HEK293 (cell line): Measurements from ENCODE around the gene ZNF717.

Source experiments
- CTCF ChIA-PET: fragments of 350-600 bp; formaldehyde crosslinking; extraction: SDS; loops from one replicate; lab custom pipeline; 2021; ENCODE audit warnings: antibody characterized with exemption; lab: Yijun Ruan, JAX
- POLR2A ChIA-PET: fragments of 300-600 bp; formaldehyde crosslinking; extraction: SDS; loops from one replicate; lab custom pipeline; 2020; ENCODE audit warnings: antibody characterized with exemption, inconsistent platforms; lab: Yijun Ruan, JAX
- H3K27ac ChIP-seq: fragments of 200-500 bp; sonication (Bioruptor generic); 2 replicates; pipeline ENCODE4 v1.5.1; 2014; ENCODE audit warnings: low read depth, low read length, control low read depth, inconsistent platforms; ENCODE audit errors: extremely low read depth
- H3K36me3 ChIP-seq, 2 experiments: fragments of 200-500 bp in 1 of 2; sonication (Bioruptor generic) in 1 of 2; 1 replicate in 1 of 2; 2 replicates in 1 of 2; pipeline ENCODE4 v1.5.1; 2014 to 2017; ENCODE audit warnings: inconsistent platforms in 2 of 2, low read length in 2 of 2; ENCODE audit not compliant: control insufficient read depth in 2 of 2, insufficient read depth in 1 of 2
- H3K4me1 ChIP-seq: fragments of 200-500 bp; sonication (Bioruptor generic); 2 replicates; pipeline ENCODE4 v1.5.1; 2014; ENCODE audit warnings: mild to moderate bottlenecking, low read length, inconsistent platforms; ENCODE audit not compliant: control insufficient read depth, insufficient read depth
- H3K4me3 ChIP-seq: 2 replicates; pipeline ENCODE4 v1.5.1; 2011; ENCODE audit warnings: low read depth, mild to moderate bottlenecking, control low read depth, low read length, moderate library complexity
- H3K9me3 ChIP-seq: fragments of 200-500 bp; sonication (Bioruptor generic); 2 replicates; pipeline ENCODE4 v1.5.1; 2014; ENCODE audit warnings: low read depth, low read length, inconsistent platforms; ENCODE audit not compliant: control insufficient read depth, insufficient read depth
- FEZF1 ChIP-seq: fragments of 450-650 bp; formaldehyde crosslinking; IDR thresholded peaks from 2 replicates; pipeline ENCODE4 v1.5.1; 2016; ENCODE audit warnings: missing biosample characterization, missing genetic modification characterization
- GLI2 ChIP-seq: fragments of 450-650 bp; formaldehyde crosslinking; IDR thresholded peaks from 2 replicates; pipeline ENCODE4; 2017; ENCODE audit warnings: missing biosample characterization, missing genetic modification characterization, low read depth, borderline replicate concordance
- GLI4 ChIP-seq: fragments of 450-650 bp; formaldehyde crosslinking; IDR thresholded peaks from 2 replicates; pipeline ENCODE4 v1.5.1; 2016; ENCODE audit warnings: missing biosample characterization, missing genetic modification characterization
- HOXA7 ChIP-seq: sonication (generic); formaldehyde crosslinking; IDR thresholded peaks from 2 replicates; pipeline ENCODE4 v1.8.1; 2022; ENCODE audit warnings: missing genetic modification reagents, borderline replicate concordance
- KLF9 ChIP-seq: fragments of 450-650 bp; formaldehyde crosslinking; IDR thresholded peaks from 2 replicates; pipeline ENCODE4 v1.5.1; 2016; ENCODE audit warnings: missing biosample characterization, missing genetic modification characterization, low read depth
- MYNN ChIP-seq: fragments of 450-650 bp; formaldehyde crosslinking; IDR thresholded peaks from 2 replicates; pipeline ENCODE4 v1.5.1; 2016; ENCODE audit warnings: missing biosample characterization, missing genetic modification characterization, borderline replicate concordance
- SETDB1 ChIP-seq: IDR thresholded peaks from one replicate; pipeline ENCODE4 v1.6.1; 2017; ENCODE audit warnings: mild to moderate bottlenecking, low read length, moderate library complexity, mixed read lengths; ENCODE audit not compliant: insufficient read length
- SP7 ChIP-seq: fragments of 450-650 bp; formaldehyde crosslinking; IDR thresholded peaks from 2 replicates; pipeline ENCODE4 v1.5.1; 2016; ENCODE audit warnings: missing biosample characterization, missing genetic modification characterization
- TRIM28 ChIP-seq: IDR thresholded peaks from 2 replicates; pipeline ENCODE4 v1.6.1; 2011; ENCODE audit warnings: low read length, control low read depth, borderline replicate concordance
- ZBTB21 ChIP-seq: fragments of 450-650 bp; formaldehyde crosslinking; IDR thresholded peaks from 2 replicates; pipeline ENCODE4 v1.5.1; 2017; ENCODE audit warnings: missing biosample characterization, missing genetic modification characterization
- ZNF10 ChIP-seq: fragments of 450-650 bp; formaldehyde crosslinking; IDR thresholded peaks from 2 replicates; pipeline ENCODE4 v1.5.1; 2017; ENCODE audit warnings: missing biosample characterization, missing genetic modification characterization
- ZNF16 ChIP-seq: fragments of 450-650 bp; formaldehyde crosslinking; IDR thresholded peaks from 2 replicates; pipeline ENCODE4 v1.5.1; 2016; ENCODE audit warnings: low read depth, missing biosample characterization, missing genetic modification characterization
- ZNF174 ChIP-seq: fragments of 450-650 bp; formaldehyde crosslinking; IDR thresholded peaks from 2 replicates; pipeline ENCODE4 v1.5.0; 2017; ENCODE audit warnings: missing biosample characterization, mild to moderate bottlenecking, missing genetic modification characterization
- ZNF19 ChIP-seq: fragments of 450-650 bp; formaldehyde crosslinking; IDR thresholded peaks from 2 replicates; pipeline ENCODE4; 2016; ENCODE audit warnings: missing biosample characterization, missing genetic modification characterization, low read depth
- ZNF274 ChIP-seq, 2 experiments: fragments of 200-500 bp in 1 of 2; fragments of 450-650 bp in 1 of 2; sonication (Bioruptor generic) in 1 of 2; formaldehyde crosslinking in 1 of 2; IDR thresholded peaks; 2 replicates each; pipeline versions ENCODE4 v1.5.1 to v1.6.1; 2014 to 2016; ENCODE audit warnings: borderline replicate concordance in 1 of 2, inconsistent platforms in 1 of 2, low read length in 1 of 2, missing biosample characterization in 1 of 2, missing genetic modification characterization in 1 of 2
- ZNF324 ChIP-seq: fragments of 450-650 bp; formaldehyde crosslinking; IDR thresholded peaks from 2 replicates; pipeline ENCODE4 v1.5.1; 2016; ENCODE audit warnings: missing biosample characterization, missing genetic modification characterization
- ZNF416 ChIP-seq: fragments of 450-650 bp; formaldehyde crosslinking; IDR thresholded peaks from 2 replicates; pipeline ENCODE4 v1.5.1; 2016; ENCODE audit warnings: missing biosample characterization, missing genetic modification characterization
- ZNF571 ChIP-seq: fragments of 450-650 bp; formaldehyde crosslinking; IDR thresholded peaks from 2 replicates; pipeline ENCODE4 v1.5.0; 2017; ENCODE audit warnings: missing biosample characterization, missing genetic modification characterization
- ZNF654 ChIP-seq: fragments of 450-650 bp; formaldehyde crosslinking; IDR thresholded peaks from 2 replicates; pipeline ENCODE4 v1.5.1; 2016; ENCODE audit warnings: low read depth, missing biosample characterization, missing genetic modification characterization
- ZNF843 ChIP-seq: fragments of 450-650 bp; formaldehyde crosslinking; IDR thresholded peaks from 2 replicates; pipeline ENCODE4 v1.5.1; 2016; ENCODE audit warnings: missing biosample characterization, missing genetic modification characterization
- TF ChIP-seq, protein P1 (sequence below): fragments of 450-650 bp; formaldehyde crosslinking; IDR thresholded peaks from 2 replicates; pipeline ENCODE4 v1.5.1; 2016; ENCODE audit warnings: missing biosample characterization, missing genetic modification characterization
- TF ChIP-seq, protein P2 (sequence below): fragments of 450-650 bp; formaldehyde crosslinking; IDR thresholded peaks from 2 replicates; pipeline ENCODE4 v1.5.0; 2017; ENCODE audit warnings: missing biosample characterization, missing genetic modification characterization, borderline replicate concordance

Gene ZNF717

DNA sequence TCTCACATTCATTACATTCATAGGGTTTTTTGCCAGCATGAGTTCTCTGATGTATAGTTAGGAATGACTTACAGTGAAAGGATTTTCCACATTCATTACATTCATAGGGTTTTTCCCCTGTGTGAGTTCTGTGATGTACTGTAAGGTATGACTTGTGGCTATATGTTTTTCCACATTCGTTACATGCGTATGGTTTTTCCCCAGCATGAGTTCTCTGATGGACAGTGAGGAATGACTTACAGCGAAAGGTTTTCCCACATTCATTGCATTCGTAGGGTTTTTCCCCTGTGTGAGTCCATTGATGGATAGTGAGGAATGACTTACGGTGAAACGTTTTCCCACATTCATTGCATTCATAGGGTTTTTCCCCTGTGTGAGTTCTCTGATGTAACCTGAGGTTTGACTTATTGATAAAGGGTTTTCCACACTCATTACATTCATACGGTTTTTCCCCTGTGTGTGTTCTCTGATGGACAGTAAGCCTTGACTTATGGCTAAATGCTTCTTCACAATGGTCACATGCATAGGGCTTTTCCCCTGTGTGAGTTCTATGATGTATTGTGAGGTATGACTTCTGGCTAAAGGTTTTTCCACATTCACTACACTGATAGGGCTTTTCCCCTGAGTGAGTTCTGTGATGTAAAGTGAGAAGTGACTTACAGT is 47.4 kb downstream of the ZNF717 start:
- CTCF ChIA-PET, result no interaction called here
- Histone ChIP-seq H3K4me3 (no peak overlapping the region), H3K27ac (no peak overlapping the region), H3K9me3 (no peaks in the 10 kb centered on the region), H3K36me3 (peaks cover 0 to 34% of the 10 kb centered on the region in 2 experiments; a peak in 1 of 3 replicates)
- POLR2A ChIA-PET, result no interaction called here
- TF ChIP-seq SETDB1, result peak; percentile 97
- TF ChIP-seq GLI2 (tag by site-specific recombination), result no peak
- no peak for TF ChIP-seq ZNF174 (tag by site-specific recombination)
- TF ChIP-seq ZNF274 (IDR thresholded peaks at IDR 0.05; ENCODE audit: low read length), result peak; percentile 67
- TF ChIP-seq ZNF274 (tag by site-specific recombination; IDR thresholded peaks at IDR 0.05; ENCODE audit: borderline replicate concordance), result peak; percentile 90; the same call in 1 of the 2 replicates
- peak; percentile 91 for TF ChIP-seq TRIM28
- TF ChIP-seq, all 188 proteins: peak for 3
- no peaks in the 10 kb centered on the region for H3K4me1 ChIP-seq

DNA sequence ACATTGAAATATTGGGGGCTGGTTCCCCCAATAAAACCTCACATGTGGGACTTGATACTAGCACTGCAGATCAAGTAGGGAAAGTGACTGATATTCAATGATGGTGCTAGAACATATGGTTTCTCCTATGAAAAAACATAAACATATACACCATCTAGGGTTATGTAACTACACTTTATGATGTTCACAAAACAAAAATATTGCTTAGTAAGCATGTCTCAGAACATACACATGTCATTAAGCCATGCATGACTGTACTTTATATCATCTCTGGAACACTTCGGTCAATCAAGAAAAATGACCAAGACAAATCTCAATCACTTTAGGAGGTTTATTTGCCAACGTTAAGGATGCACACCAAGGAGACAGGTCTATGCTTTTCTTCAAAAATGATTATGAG is 57.4 kb downstream of the ZNF717 start:
- peaks cover 0 to 10% of the 10 kb centered on the region in 2 experiments; a peak in 1 of 3 replicates for H3K36me3 ChIP-seq
- no peak overlapping the region for H3K4me3 ChIP-seq
- H3K27ac ChIP-seq, result no peak overlapping the region
- H3K9me3 ChIP-seq, result no peaks in the 10 kb centered on the region
- ChIA-PET CTCF (interaction anchor here (0.7 kb wide), 1 partner anchor 347 kb away, joined by 3 read pairs; no protein-coding TSS in a partner anchor), POLR2A (no interaction called here)
- no peaks in the 10 kb centered on the region for H3K4me1 ChIP-seq
- TF ChIP-seq ZNF19 (no peak), SP7 (tag by site-specific recombination) (no peak), ZNF843 (no peak), ZNF416 (tag by site-specific recombination) (no peak), FEZF1 (no peak), ZNF16 (tag by site-specific recombination) (no peak), MYNN (no peak)
- TF ChIP-seq, protein P1, sequence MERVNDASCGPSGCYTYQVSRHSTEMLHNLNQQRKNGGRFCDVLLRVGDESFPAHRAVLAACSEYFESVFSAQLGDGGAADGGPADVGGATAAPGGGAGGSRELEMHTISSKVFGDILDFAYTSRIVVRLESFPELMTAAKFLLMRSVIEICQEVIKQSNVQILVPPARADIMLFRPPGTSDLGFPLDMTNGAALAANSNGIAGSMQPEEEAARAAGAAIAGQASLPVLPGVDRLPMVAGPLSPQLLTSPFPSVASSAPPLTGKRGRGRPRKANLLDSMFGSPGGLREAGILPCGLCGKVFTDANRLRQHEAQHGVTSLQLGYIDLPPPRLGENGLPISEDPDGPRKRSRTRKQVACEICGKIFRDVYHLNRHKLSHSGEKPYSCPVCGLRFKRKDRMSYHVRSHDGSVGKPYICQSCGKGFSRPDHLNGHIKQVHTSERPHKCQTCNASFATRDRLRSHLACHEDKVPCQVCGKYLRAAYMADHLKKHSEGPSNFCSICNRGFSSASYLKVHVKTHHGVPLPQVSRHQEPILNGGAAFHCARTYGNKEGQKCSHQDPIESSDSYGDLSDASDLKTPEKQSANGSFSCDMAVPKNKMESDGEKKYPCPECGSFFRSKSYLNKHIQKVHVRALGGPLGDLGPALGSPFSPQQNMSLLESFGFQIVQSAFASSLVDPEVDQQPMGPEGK (tag by site-specific recombination), result no peak
- TF ChIP-seq, protein P2, sequence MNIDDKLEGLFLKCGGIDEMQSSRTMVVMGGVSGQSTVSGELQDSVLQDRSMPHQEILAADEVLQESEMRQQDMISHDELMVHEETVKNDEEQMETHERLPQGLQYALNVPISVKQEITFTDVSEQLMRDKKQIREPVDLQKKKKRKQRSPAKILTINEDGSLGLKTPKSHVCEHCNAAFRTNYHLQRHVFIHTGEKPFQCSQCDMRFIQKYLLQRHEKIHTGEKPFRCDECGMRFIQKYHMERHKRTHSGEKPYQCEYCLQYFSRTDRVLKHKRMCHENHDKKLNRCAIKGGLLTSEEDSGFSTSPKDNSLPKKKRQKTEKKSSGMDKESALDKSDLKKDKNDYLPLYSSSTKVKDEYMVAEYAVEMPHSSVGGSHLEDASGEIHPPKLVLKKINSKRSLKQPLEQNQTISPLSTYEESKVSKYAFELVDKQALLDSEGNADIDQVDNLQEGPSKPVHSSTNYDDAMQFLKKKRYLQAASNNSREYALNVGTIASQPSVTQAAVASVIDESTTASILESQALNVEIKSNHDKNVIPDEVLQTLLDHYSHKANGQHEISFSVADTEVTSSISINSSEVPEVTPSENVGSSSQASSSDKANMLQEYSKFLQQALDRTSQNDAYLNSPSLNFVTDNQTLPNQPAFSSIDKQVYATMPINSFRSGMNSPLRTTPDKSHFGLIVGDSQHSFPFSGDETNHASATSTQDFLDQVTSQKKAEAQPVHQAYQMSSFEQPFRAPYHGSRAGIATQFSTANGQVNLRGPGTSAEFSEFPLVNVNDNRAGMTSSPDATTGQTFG (tag by site-specific recombination), result no peak

DNA sequence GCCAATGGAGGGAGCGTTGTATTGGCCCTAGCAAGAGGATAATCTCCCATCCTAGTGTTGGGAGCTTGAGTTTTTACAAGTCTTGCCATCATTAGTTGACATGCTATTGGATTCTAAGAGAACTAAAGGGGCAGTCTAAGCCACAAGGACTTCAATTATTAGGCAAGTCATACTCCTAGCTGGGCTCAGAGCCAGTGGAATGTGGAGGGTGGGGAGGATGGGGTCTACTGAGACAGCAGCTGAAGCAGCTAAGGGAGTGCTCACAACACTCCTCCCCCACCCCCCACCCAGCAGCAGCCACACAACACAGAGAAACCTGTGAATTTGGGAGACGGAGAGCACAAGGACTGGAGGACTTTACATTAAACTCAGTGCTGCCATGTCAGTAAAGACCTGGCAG is 93.3 kb downstream of the ZNF717 start:
- H3K27ac ChIP-seq, result no peak overlapping the region
- no peaks in the 10 kb centered on the region for H3K4me1 ChIP-seq
- CTCF ChIA-PET, result no interaction called here
- POLR2A ChIA-PET, result no interaction called here
- no peaks in the 10 kb centered on the region for H3K36me3 ChIP-seq
- no peak overlapping the region for H3K4me3 ChIP-seq
- no peaks in the 10 kb centered on the region for H3K9me3 ChIP-seq
- TF ChIP-seq GLI4 (tag by site-specific recombination) (no peak), HOXA7 (CRISPR knock-in tag) (no peak), ZBTB21 (tag by site-specific recombination) (no peak), ZNF571 (tag by site-specific recombination) (no peak), ZNF10 (tag by site-specific recombination) (no peak), ZNF324 (tag by site-specific recombination) (no peak), ZNF654 (tag by site-specific recombination) (no peak), KLF9 (tag by site-specific recombination) (no peak)
